ENCODE measurements around the gene ALDH3B2. TPM values are rescaled to one million over a fixed set of nuclear protein-coding genes. Genes with fewer than 3 reads are reported as not detected.
"Not testable (repeated sequence)": the region's sequence is repeated elsewhere in the genome, so short reads cannot be mapped to it uniquely, and the experiment has no call there.

ALDH3B2 gene
- total and polyA plus RNA-seq, 4 donors: 1.1 to 4.8 (median 2.5) TPM

DNA sequence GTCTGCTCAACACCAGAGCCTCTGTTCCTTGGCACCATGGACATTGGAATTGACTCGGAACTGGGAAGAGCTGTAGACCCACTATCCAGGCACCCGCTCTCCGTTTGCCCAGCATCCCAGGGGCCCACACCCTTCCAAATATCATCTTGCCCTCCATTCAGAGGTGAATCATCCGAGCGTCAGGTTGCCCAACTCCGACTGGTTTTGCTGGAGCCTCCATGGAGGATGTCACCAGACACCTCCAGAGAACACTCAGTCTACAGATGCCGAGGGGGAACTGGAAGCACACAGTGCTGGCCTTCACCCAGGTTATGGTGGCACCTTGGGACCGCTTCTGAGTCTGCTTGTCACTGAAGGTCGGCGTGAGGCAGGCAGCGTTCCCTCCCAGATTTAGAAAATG lies 35.4 kb upstream of the ALDH3B2 start:
- WGBS, 2 donors: 89 to 96% methylated on average over 11 of the region's 11 CpGs
- ATAC-seq (ENCODE audit: insufficient read depth, low FRiP score); DNase-seq: not testable (repeated sequence)

DNA sequence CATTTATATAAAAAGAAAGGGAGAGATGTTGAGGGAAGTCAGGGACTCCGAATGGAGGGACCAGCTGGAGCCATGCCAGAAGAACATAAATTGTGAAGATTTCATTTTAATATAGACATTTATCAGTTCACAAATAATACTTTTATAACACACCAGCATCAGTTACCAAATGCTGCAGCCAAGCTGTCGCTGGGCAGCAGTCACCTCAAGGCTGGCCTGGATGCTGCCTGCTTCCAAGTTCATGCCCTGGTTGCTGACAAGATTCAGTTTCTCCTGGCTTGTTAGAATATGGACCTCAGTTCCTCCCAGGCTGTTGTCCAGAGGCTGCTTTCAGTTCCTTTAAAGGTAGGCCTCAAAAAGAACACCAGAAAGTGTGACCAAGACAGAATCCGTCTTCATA lies 30.8 kb upstream of the ALDH3B2 start:
- H3K36me3 ChIP-seq (ENCODE audit: control insufficient read depth in 4 of 4, insufficient read depth in 4 of 4, low read length in 4 of 4): no peaks in the 10 kb centered on the region
- no peaks in the 10 kb centered on the region for H3K27me3 ChIP-seq (ENCODE audit: control insufficient read depth in 3 of 3, insufficient read depth in 3 of 3, low read length in 2 of 3)
- H3K9ac ChIP-seq (ENCODE audit: insufficient read depth in 1 of 2, low read length in 2 of 2): no peak overlapping the region
- no peak for ATAC-seq (ENCODE audit: insufficient read depth, low FRiP score)
- no peaks in the 10 kb centered on the region for H3K4me1 ChIP-seq (ENCODE audit: control insufficient read depth in 5 of 5, insufficient read depth in 5 of 5, low read length in 5 of 5)
- no peak overlapping the region for H3K27ac ChIP-seq (ENCODE audit: low read depth in 1 of 2, low read length in 1 of 2)
- H3K9me3 ChIP-seq (ENCODE audit: control insufficient read depth in 4 of 4, insufficient read depth in 3 of 4, low read length in 3 of 4): peaks cover 0 to 1% (median 0%) of the 10 kb centered on the region in 4 donors
- H3K4me3 ChIP-seq: no peak overlapping the region
- TF ChIP-seq, protein P1, sequence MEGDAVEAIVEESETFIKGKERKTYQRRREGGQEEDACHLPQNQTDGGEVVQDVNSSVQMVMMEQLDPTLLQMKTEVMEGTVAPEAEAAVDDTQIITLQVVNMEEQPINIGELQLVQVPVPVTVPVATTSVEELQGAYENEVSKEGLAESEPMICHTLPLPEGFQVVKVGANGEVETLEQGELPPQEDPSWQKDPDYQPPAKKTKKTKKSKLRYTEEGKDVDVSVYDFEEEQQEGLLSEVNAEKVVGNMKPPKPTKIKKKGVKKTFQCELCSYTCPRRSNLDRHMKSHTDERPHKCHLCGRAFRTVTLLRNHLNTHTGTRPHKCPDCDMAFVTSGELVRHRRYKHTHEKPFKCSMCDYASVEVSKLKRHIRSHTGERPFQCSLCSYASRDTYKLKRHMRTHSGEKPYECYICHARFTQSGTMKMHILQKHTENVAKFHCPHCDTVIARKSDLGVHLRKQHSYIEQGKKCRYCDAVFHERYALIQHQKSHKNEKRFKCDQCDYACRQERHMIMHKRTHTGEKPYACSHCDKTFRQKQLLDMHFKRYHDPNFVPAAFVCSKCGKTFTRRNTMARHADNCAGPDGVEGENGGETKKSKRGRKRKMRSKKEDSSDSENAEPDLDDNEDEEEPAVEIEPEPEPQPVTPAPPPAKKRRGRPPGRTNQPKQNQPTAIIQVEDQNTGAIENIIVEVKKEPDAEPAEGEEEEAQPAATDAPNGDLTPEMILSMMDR (IDR thresholded peaks at IDR 0.05; ENCODE audit: control extremely low read depth, extremely low read depth): no peak
- DNase-seq: no peak
- 86 to 89% methylated on average over 3 of the region's 3 CpGs for WGBS, 2 donors

More for the DNA sequence above, 35.4 kb upstream of the ALDH3B2 start:
- not testable (repeated sequence) for H3K9me3 ChIP-seq (ENCODE audit: control insufficient read depth in 4 of 4, insufficient read depth in 3 of 4, low read length in 3 of 4); H3K27me3 ChIP-seq (ENCODE audit: control insufficient read depth in 3 of 3, insufficient read depth in 3 of 3, low read length in 2 of 3); H3K36me3 ChIP-seq (ENCODE audit: control insufficient read depth in 4 of 4, insufficient read depth in 4 of 4, low read length in 4 of 4); H3K9ac ChIP-seq (ENCODE audit: insufficient read depth in 1 of 2, low read length in 2 of 2); H3K4me1 ChIP-seq (ENCODE audit: control insufficient read depth in 5 of 5, insufficient read depth in 5 of 5, low read length in 5 of 5); H3K4me3 ChIP-seq; H3K27ac ChIP-seq (ENCODE audit: low read depth in 1 of 2, low read length in 1 of 2)

DNA sequence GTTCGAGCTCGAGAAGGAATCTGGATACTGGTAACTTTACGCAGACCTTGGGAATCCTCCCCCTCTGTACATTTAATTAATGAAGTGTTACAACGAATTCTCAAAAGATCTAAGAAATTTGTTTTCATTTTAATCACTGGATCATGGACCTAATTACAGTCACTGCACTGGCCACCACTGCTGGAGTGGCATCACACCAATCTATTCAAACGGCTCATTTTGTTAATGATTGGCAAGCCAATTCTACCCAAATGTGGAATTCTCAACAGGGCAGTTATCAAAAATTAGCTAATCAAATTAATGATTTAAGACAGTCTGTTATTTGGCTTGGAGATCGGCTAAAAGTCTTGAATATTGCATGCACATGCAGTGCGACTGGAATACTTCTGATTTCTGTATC lies 30.1 kb upstream of the ALDH3B2 start:
- TF ChIP-seq, protein P1 (IDR thresholded peaks at IDR 0.05; ENCODE audit: control extremely low read depth, extremely low read depth): no peak
- H3K9ac ChIP-seq (ENCODE audit: insufficient read depth in 1 of 2, low read length in 2 of 2): no peak overlapping the region
- WGBS, 2 donors: 88 to 90% methylated on average over 7 of the region's 7 CpGs
- no peaks in the 10 kb centered on the region for H3K36me3 ChIP-seq (ENCODE audit: control insufficient read depth in 4 of 4, insufficient read depth in 4 of 4, low read length in 4 of 4)
- H3K27me3 ChIP-seq (ENCODE audit: control insufficient read depth in 3 of 3, insufficient read depth in 3 of 3, low read length in 2 of 3): no peaks in the 10 kb centered on the region
- no peak for DNase-seq
- H3K27ac ChIP-seq (ENCODE audit: low read depth in 1 of 2, low read length in 1 of 2): no peak overlapping the region
- no peak for ATAC-seq (ENCODE audit: insufficient read depth, low FRiP score)
- no peaks in the 10 kb centered on the region for H3K4me1 ChIP-seq (ENCODE audit: control insufficient read depth in 5 of 5, insufficient read depth in 5 of 5, low read length in 5 of 5)
- H3K9me3 ChIP-seq (ENCODE audit: control insufficient read depth in 4 of 4, insufficient read depth in 3 of 4, low read length in 3 of 4): peaks cover 0 to 2% (median 0%) of the 10 kb centered on the region in 4 donors
- no peak overlapping the region for H3K4me3 ChIP-seq

DNA sequence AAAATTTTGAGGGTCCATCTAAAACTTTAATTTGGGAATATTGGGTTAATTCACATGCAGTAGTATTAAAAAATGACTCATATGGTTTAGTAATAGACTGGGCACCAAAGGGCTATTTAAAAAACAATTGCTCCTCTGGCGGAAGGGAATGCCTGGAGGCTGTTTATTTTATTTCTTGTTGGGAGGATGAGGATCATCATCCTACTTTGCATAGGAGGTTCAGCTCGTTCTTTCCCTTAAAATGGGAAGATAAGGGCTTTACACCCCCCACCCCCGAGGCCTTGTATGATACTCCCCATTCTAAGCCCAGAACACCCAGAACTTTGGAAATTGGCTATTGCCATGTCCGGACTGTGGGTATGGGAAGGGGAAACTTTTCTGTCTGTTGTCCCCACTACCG lies 29.3 kb upstream of the ALDH3B2 start:
- H3K27me3 ChIP-seq (ENCODE audit: control insufficient read depth in 3 of 3, insufficient read depth in 3 of 3, low read length in 2 of 3); H3K9me3 ChIP-seq (ENCODE audit: control insufficient read depth in 4 of 4, insufficient read depth in 3 of 4, low read length in 3 of 4); H3K4me3 ChIP-seq; ATAC-seq (ENCODE audit: insufficient read depth, low FRiP score); DNase-seq; H3K9ac ChIP-seq (ENCODE audit: insufficient read depth in 1 of 2, low read length in 2 of 2); H3K27ac ChIP-seq (ENCODE audit: low read depth in 1 of 2, low read length in 1 of 2); H3K4me1 ChIP-seq (ENCODE audit: control insufficient read depth in 5 of 5, insufficient read depth in 5 of 5, low read length in 5 of 5); H3K36me3 ChIP-seq (ENCODE audit: control insufficient read depth in 4 of 4, insufficient read depth in 4 of 4, low read length in 4 of 4): not testable (repeated sequence)
- WGBS, 2 donors: 62 to 78% methylated on average over 5 of the region's 5 CpGs
